ENCODE results near the gene SNTA1.

The SNTA1 gene

GRCh38 chr20:33475381-33476152, 32.0 kb upstream of the SNTA1 start:
- CTCF ChIA-PET = interaction anchor here (1.8 kb wide), 1 partner anchor 192 kb away, joined by 6 read pairs; no protein-coding TSS in a partner anchor
- POLR2A ChIA-PET = no interaction called here
- TF ChIP-seq, protein P1, sequence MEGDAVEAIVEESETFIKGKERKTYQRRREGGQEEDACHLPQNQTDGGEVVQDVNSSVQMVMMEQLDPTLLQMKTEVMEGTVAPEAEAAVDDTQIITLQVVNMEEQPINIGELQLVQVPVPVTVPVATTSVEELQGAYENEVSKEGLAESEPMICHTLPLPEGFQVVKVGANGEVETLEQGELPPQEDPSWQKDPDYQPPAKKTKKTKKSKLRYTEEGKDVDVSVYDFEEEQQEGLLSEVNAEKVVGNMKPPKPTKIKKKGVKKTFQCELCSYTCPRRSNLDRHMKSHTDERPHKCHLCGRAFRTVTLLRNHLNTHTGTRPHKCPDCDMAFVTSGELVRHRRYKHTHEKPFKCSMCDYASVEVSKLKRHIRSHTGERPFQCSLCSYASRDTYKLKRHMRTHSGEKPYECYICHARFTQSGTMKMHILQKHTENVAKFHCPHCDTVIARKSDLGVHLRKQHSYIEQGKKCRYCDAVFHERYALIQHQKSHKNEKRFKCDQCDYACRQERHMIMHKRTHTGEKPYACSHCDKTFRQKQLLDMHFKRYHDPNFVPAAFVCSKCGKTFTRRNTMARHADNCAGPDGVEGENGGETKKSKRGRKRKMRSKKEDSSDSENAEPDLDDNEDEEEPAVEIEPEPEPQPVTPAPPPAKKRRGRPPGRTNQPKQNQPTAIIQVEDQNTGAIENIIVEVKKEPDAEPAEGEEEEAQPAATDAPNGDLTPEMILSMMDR (IDR thresholded peaks at IDR 0.05; ENCODE audit: control extremely low read depth, extremely low read depth, low read depth, missing control alignments) = no peak
- no peak for DNase-seq (ENCODE audit: extremely low spot score)

GRCh38 chr20:33474963-33475362, 31.4 kb upstream of the SNTA1 start:
- TF ChIP-seq, protein P1 (IDR thresholded peaks at IDR 0.05; ENCODE audit: control extremely low read depth, extremely low read depth, low read depth, missing control alignments) = no peak
- POLR2A ChIA-PET = no interaction called here
- DNase-seq (ENCODE audit: extremely low spot score) = no peak
- CTCF ChIA-PET = interaction anchor here (1.0 to 1.8 kb wide), 3 partner anchors 18 to 193 kb away, joined by 3 to 6 read pairs (median 3); no protein-coding TSS in a partner anchor

- TF ChIP-seq, protein P1 (IDR thresholded peaks at IDR 0.05; ENCODE audit: control extremely low read depth, extremely low read depth, low read depth, missing control alignments) = no peak
- ChIA-PET CTCF (interaction anchor here (1.0 to 1.8 kb wide), 4 partner anchors 10 to 194 kb away, joined by 3 to 6 read pairs (median 3); no protein-coding TSS in a partner anchor), POLR2A (no interaction called here)
- no peak for DNase-seq (ENCODE audit: extremely low spot score)
Measured at GRCh38 chr20:33474097-33474873, 30.7 kb upstream of the SNTA1 start.

- POLR2A ChIA-PET = no interaction called here
- CTCF ChIA-PET = interaction anchor here (0.9 to 1.7 kb wide), 3 partner anchors 9 to 20 kb away, joined by 3 to 4 read pairs (median 4); no protein-coding TSS in a partner anchor
- no peak for DNase-seq (ENCODE audit: extremely low spot score)
- TF ChIP-seq, protein P1 (IDR thresholded peaks at IDR 0.05; ENCODE audit: control extremely low read depth, extremely low read depth, low read depth, missing control alignments) = no peak
Measured at GRCh38 chr20:33472868-33473435, 29.4 kb upstream of the SNTA1 start.

- CTCF ChIA-PET = interaction anchor here (1.4 to 2.3 kb wide), 3 partner anchors 14 to 183 kb away, joined by 4 to 8 read pairs (median 6); no protein-coding TSS in a partner anchor
- POLR2A ChIA-PET = no interaction called here
- no peak for DNase-seq (ENCODE audit: extremely low spot score)
- TF ChIP-seq, protein P1 (IDR thresholded peaks at IDR 0.05; ENCODE audit: control extremely low read depth, extremely low read depth, low read depth, missing control alignments) = no peak
Measured at GRCh38 chr20:33470866-33471265, 27.3 kb upstream of the SNTA1 start.

DNA sequence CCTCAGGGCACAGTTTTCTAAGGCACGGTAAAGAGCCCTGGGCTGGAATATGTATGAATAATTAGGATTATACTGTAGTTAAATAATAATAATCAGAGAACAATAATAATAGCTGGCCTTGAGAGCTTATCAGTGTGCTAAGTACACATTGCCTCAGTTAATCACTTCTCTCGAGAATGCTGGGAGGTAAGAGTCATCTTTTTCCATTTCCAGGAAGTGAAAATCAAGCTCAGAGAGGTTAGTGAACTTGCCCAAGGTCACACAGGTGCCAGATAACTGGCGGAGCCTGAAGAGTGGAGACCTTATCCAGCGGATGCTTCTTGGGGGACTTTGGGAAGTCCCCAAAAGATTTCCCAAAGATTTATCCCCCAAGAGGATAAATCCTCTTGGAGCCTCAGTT, 26.9 kb upstream of the SNTA1 start:
- CTCF ChIA-PET = interaction anchor here (0.9 to 2.3 kb wide), 6 partner anchors 10 to 198 kb away, joined by 3 to 8 read pairs (median 6); no protein-coding TSS in a partner anchor
- TF ChIP-seq, protein P1 (IDR thresholded peaks at IDR 0.05; ENCODE audit: control extremely low read depth, extremely low read depth, low read depth, missing control alignments) = no peak
- DNase-seq (ENCODE audit: extremely low spot score) = no peak
- POLR2A ChIA-PET = no interaction called here
